Keratinocyte (primary cell): ENCODE results near the gene TBC1D12.

ENCODE experiments used
- EZH2 ChIP-seq: IDR thresholded peaks from one replicate; pipeline ENCODE4 v1.6.1; 2012; ENCODE audit warnings: inconsistent platforms, mild to moderate bottlenecking, low read length, moderate library complexity
- TF ChIP-seq, protein P1 (sequence below), 3 experiments: IDR thresholded peaks in 1 of 3; conservative IDR thresholded peaks in 1 of 3; optimal IDR thresholded peaks in 1 of 3; 2 replicates in 2 of 3; 3 replicates in 1 of 3; pipeline versions ENCODE3 to v1.5.1; 2011; ENCODE audit warnings: low read length in 3 of 3, mild to moderate bottlenecking in 3 of 3, moderate library complexity in 2 of 3, control low read depth in 1 of 3, inconsistent platforms in 1 of 3; ENCODE audit not compliant: insufficient read depth in 2 of 3; ENCODE audit errors: extremely low read depth in 1 of 3

- TF ChIP-seq, protein P1, sequence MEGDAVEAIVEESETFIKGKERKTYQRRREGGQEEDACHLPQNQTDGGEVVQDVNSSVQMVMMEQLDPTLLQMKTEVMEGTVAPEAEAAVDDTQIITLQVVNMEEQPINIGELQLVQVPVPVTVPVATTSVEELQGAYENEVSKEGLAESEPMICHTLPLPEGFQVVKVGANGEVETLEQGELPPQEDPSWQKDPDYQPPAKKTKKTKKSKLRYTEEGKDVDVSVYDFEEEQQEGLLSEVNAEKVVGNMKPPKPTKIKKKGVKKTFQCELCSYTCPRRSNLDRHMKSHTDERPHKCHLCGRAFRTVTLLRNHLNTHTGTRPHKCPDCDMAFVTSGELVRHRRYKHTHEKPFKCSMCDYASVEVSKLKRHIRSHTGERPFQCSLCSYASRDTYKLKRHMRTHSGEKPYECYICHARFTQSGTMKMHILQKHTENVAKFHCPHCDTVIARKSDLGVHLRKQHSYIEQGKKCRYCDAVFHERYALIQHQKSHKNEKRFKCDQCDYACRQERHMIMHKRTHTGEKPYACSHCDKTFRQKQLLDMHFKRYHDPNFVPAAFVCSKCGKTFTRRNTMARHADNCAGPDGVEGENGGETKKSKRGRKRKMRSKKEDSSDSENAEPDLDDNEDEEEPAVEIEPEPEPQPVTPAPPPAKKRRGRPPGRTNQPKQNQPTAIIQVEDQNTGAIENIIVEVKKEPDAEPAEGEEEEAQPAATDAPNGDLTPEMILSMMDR (optimal IDR thresholded peaks at IDR 0.05 in 1 of 3, IDR thresholded peaks at IDR 0.05 in 1 of 3, conservative IDR thresholded peaks at IDR 0.05 in 1 of 3; ENCODE audit: extremely low read depth in 1 of 3, insufficient read depth in 2 of 3, low read length in 3 of 3) = peak in 1 of 3 experiments; percentile 37
- no peak for TF ChIP-seq EZH2
These were observed 37.0 kb downstream of the TBC1D12 start for GRCh38 chr10:94439275-94439861.
